Measurements from ENCODE around the gene HLA-DPB1. TPM values are rescaled to one million over a fixed set of nuclear protein-coding genes. Genes with fewer than 3 reads are reported as not detected.

The HLA-DPB1 gene
- total RNA-seq, 4 donors from 2014 or later, result 48.1 to 84.0 (median 63.3) TPM

GRCh38 chr6:33085627-33086026 lies 9.8 kb downstream of the HLA-DPB1 start:
- WGBS, 2 donors, result 59 to 94% methylated on average over 8 of the region's 8 CpGs
- intact Hi-C loops (cut with DNase I; ENCODE audit: low total_unique reads), result no loop called here
- H3K4me3 ChIP-seq (ENCODE audit: low read depth, poor library complexity, severe bottlenecking), result no peak overlapping the region
- TF ChIP-seq CTCF (IDR thresholded peaks at IDR 0.05), result no peak
- no peak for TF ChIP-seq POLR2A (IDR thresholded peaks at IDR 0.05)
- DNase-seq (ENCODE audit: low spot score in 2 of 2), result no peak

GRCh38 chr6:33088258-33088930 lies 12.6 kb downstream of the HLA-DPB1 start:
- WGBS, 2 donors, result 61 to 63% methylated on average over 3 of the region's 3 CpGs
- DNase-seq (ENCODE audit: low spot score in 2 of 2), result no peak
- no peak for TF ChIP-seq POLR2A (IDR thresholded peaks at IDR 0.05)
- TF ChIP-seq CTCF (IDR thresholded peaks at IDR 0.05), result no peak
- intact Hi-C loops (cut with DNase I; ENCODE audit: low total_unique reads), result no loop called here
- H3K4me3 ChIP-seq (ENCODE audit: low read depth, poor library complexity, severe bottlenecking), result no peak overlapping the region

- no peak for DNase-seq (ENCODE audit: low spot score in 2 of 2)
- intact Hi-C loops (cut with DNase I; ENCODE audit: low total_unique reads), result no loop called here
- no peak overlapping the region for H3K4me3 ChIP-seq (ENCODE audit: low read depth, poor library complexity, severe bottlenecking)
- WGBS, 2 donors, result 57 to 76% methylated on average over 6 of the region's 6 CpGs
- TF ChIP-seq CTCF (IDR thresholded peaks at IDR 0.05) (no peak), POLR2A (IDR thresholded peaks at IDR 0.05) (no peak)
Measured at GRCh38 chr6:33088931-33089620, 13.3 kb downstream of the HLA-DPB1 start.

GRCh38 chr6:33091957-33092356 lies 16.2 kb downstream of the HLA-DPB1 start:
- no peak for TF ChIP-seq POLR2A (IDR thresholded peaks at IDR 0.05)
- no peak for TF ChIP-seq CTCF (IDR thresholded peaks at IDR 0.05)
- peak in 1 of 2 donors; percentile 86 for DNase-seq (ENCODE audit: low spot score in 2 of 2)
- no peak overlapping the region for H3K4me3 ChIP-seq (ENCODE audit: low read depth, poor library complexity, severe bottlenecking)
- WGBS, 2 donors, result 43 to 72% methylated on average over 7 of the region's 9 CpGs
- intact Hi-C loops (cut with DNase I; ENCODE audit: low total_unique reads), result no loop called here

- 89 to 96% methylated on average over 3 of the region's 3 CpGs for WGBS, 2 donors
- no peak for DNase-seq (ENCODE audit: low spot score in 2 of 2)
- intact Hi-C loops (cut with DNase I; ENCODE audit: low total_unique reads), result no loop called here
- no peak for TF ChIP-seq POLR2A (IDR thresholded peaks at IDR 0.05)
- H3K4me3 ChIP-seq (ENCODE audit: low read depth, poor library complexity, severe bottlenecking), result no peak overlapping the region
Measured at GRCh38 chr6:33092385-33092784, 16.6 kb downstream of the HLA-DPB1 start.

- 86 to 90% methylated on average over 3 of the region's 3 CpGs for WGBS, 2 donors
- intact Hi-C loops (cut with DNase I; ENCODE audit: low total_unique reads), result no loop called here
- no peak for TF ChIP-seq POLR2A (IDR thresholded peaks at IDR 0.05)
- TF ChIP-seq CTCF (IDR thresholded peaks at IDR 0.05), result no peak
- H3K4me3 ChIP-seq (ENCODE audit: low read depth, poor library complexity, severe bottlenecking), result no peak overlapping the region
- peak in 1 of 2 donors; percentile 26 for DNase-seq (ENCODE audit: low spot score in 2 of 2)
Measured at GRCh38 chr6:33093855-33094254, 18.1 kb downstream of the HLA-DPB1 start.
